GM12878 (cell line): ENCODE data around the gene PTCH2. TPM values are rescaled to one million over a fixed set of nuclear protein-coding genes. Genes with fewer than 3 reads are reported as not detected.

Source experiments
- ATF7 ChIP-seq: fragments of 450-650 bp; IDR thresholded peaks from 2 replicates; pipeline ENCODE4 v1.6.1; 2016; ENCODE audit warnings: low read depth, mild to moderate bottlenecking
- CBX5 ChIP-seq: sonication (generic); IDR thresholded peaks from 2 replicates; pipeline ENCODE4 v1.6.1; 2016; ENCODE audit warnings: low read depth, moderate library complexity, mild to moderate bottlenecking, inconsistent platforms
- CHD1 ChIP-seq: IDR thresholded peaks from 2 replicates; pipeline ENCODE4 v1.6.1; 2012; ENCODE audit warnings: low read depth, low read length, improper control_type of control experiment
- RAD21 ChIP-seq: IDR thresholded peaks from 2 replicates; pipeline ENCODE4 v1.6.1; 2011; ENCODE audit warnings: mild to moderate bottlenecking, low read depth, low read length, moderate library complexity; ENCODE audit not compliant: insufficient read depth
- RBBP5 ChIP-seq: fragments of 200-600 bp; sonication (generic); conservative IDR thresholded peaks from 2 replicates; pipeline ENCODE4 v1.6.1; 2016
- RELB ChIP-seq: fragments of 450-650 bp; IDR thresholded peaks from 2 replicates; pipeline ENCODE4 v1.6.1; 2017; ENCODE audit warnings: low read depth, mild to moderate bottlenecking, moderate library complexity
- SKIL ChIP-seq: fragments of 450-650 bp; IDR thresholded peaks from 2 replicates; pipeline ENCODE4 v1.6.1; 2017; ENCODE audit warnings: mild to moderate bottlenecking, low read depth, inconsistent platforms; ENCODE audit not compliant: poor library complexity, severe bottlenecking
- SREBF1 ChIP-seq: IDR thresholded peaks from 2 replicates; pipeline ENCODE4 v1.6.1; 2012; ENCODE audit warnings: mild to moderate bottlenecking, low read length
- SRF ChIP-seq, 2 experiments: IDR thresholded peaks; 2 replicates each; pipeline ENCODE4 v1.6.1; 2011; ENCODE audit warnings: low read depth in 2 of 2, low read length in 2 of 2, mild to moderate bottlenecking in 1 of 2, moderate library complexity in 1 of 2
- SUPT20H ChIP-seq: IDR thresholded peaks from 2 replicates; pipeline ENCODE4 v1.6.1; 2011; ENCODE audit warnings: low read depth, mild to moderate bottlenecking, low read length, moderate library complexity, borderline replicate concordance; ENCODE audit not compliant: control insufficient read depth
- TAF1 ChIP-seq: IDR thresholded peaks from 2 replicates; pipeline ENCODE4 v1.6.1; 2011; ENCODE audit warnings: mild to moderate bottlenecking, low read depth, low read length, borderline replicate concordance
- TCF7 ChIP-seq: IDR thresholded peaks from 2 replicates; pipeline ENCODE4 v1.6.1; 2014; ENCODE audit warnings: antibody characterized with exemption, borderline replicate concordance
- WRNIP1 ChIP-seq: IDR thresholded peaks from 2 replicates; pipeline ENCODE4 v1.6.1; 2011; ENCODE audit warnings: low read depth, low read length, improper control_type of control experiment, borderline replicate concordance
- ZBTB40 ChIP-seq: fragments of 450-650 bp; IDR thresholded peaks from 2 replicates; pipeline ENCODE4 v1.6.1; 2016; ENCODE audit warnings: mild to moderate bottlenecking, moderate library complexity, borderline replicate concordance
- ZNF384 ChIP-seq: IDR thresholded peaks from 2 replicates; pipeline ENCODE4 v1.6.1; 2012; ENCODE audit warnings: low read depth, mild to moderate bottlenecking, low read length, improper control_type of control experiment, borderline replicate concordance
- polyA plus RNA-seq, 11 experiments: library from polyadenylated mRNA; depleted of rRNA in 4 of 11; unstranded in 6 of 11; stranded (reverse) in 5 of 11; fragments of >200 nt; fragmentation: Nextera tagmentation in 4 of 11; fragmentation: Illumina TruSeq in 1 of 11; extraction: Ambion mirVana in 4 of 11; extraction: Trizol in 1 of 11; gene quantifications; 1 replicate in 1 of 11; 2 replicates in 10 of 11; pipeline versions ENCODE4 v1.2.1 to v1.2.3, GENCODE V29; 2011 to 2016; ENCODE audit warnings: inconsistent platforms in 2 of 11, missing spikeins in 2 of 11, low read depth in 1 of 11
- total RNA-seq, 4 experiments: library from RNA; depleted of rRNA in 3 of 4; stranded (reverse); fragments of >200 nt in 3 of 4; fragmentation: Illumina TruSeq in 1 of 4; extraction: Trizol in 1 of 4; gene quantifications; 2 replicates each; pipeline versions ENCODE4 v1.2.1 to v1.2.3, GENCODE V29; 2013 to 2021
- TF ChIP-seq, protein P1 (sequence below): fragments of 450-650 bp; formaldehyde crosslinking; IDR thresholded peaks from 2 replicates; pipeline ENCODE4 v1.5.0; 2022; ENCODE audit warnings: mild to moderate bottlenecking, missing genetic modification characterization

The PTCH2 gene
- total and polyA plus RNA-seq, 10 of the 15 experiments (the other 5 are each of a cell fraction or from before 2014, with no cell fraction given) = 0.03 to 8.4 (median 0.10) TPM

GRCh38 chr1:44807364-44808062 lies 35.5 kb downstream of the PTCH2 start (continued):
- TF ChIP-seq RELB (0 out of 2 replicates have a peak, but pooled peaks have one; percentile 55), TAF1 (0 out of 2 replicates have a peak, but pooled peaks have one; percentile 19), ZNF384 (no peak), TCF7 (no peak), WRNIP1 (no peak), SREBF1 (no peak), ATF7 (peak; percentile 75), SUPT20H (no peak), RBBP5 (no peak), CHD1 (0 out of 2 replicates have a peak, but pooled peaks have one; percentile 54), CBX5 (no peak), SRF (IDR thresholded peaks at IDR 0.05; ENCODE audit: low read depth in 2 of 2, low read length in 2 of 2) (0 out of 4 replicates have a peak, but pooled peaks of 1 of the 2 experiments have one; percentile 56), SKIL (peak; percentile 65), RAD21 (no peak), ZBTB40 (peak; percentile 14; the same call in 1 of the 2 replicates)
- TF ChIP-seq, protein P1, sequence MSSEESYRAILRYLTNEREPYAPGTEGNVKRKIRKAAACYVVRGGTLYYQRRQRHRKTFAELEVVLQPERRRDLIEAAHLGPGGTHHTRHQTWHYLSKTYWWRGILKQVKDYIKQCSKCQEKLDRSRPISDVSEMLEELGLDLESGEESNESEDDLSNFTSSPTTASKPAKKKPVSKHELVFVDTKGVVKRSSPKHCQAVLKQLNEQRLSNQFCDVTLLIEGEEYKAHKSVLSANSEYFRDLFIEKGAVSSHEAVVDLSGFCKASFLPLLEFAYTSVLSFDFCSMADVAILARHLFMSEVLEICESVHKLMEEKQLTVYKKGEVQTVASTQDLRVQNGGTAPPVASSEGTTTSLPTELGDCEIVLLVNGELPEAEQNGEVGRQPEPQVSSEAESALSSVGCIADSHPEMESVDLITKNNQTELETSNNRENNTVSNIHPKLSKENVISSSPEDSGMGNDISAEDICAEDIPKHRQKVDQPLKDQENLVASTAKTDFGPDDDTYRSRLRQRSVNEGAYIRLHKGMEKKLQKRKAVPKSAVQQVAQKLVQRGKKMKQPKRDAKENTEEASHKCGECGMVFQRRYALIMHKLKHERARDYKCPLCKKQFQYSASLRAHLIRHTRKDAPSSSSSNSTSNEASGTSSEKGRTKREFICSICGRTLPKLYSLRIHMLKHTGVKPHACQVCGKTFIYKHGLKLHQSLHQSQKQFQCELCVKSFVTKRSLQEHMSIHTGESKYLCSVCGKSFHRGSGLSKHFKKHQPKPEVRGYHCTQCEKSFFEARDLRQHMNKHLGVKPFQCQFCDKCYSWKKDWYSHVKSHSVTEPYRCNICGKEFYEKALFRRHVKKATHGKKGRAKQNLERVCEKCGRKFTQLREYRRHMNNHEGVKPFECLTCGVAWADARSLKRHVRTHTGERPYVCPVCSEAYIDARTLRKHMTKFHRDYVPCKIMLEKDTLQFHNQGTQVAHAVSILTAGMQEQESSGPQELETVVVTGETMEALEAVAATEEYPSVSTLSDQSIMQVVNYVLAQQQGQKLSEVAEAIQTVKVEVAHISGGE (CRISPR knock-in tag) = no peak
